Measurements from ENCODE around the gene PPP1R12C. TPM values are rescaled to one million over a fixed set of nuclear protein-coding genes. Genes with fewer than 3 reads are reported as not detected.

Gene PPP1R12C
- total RNA-seq, 1 experiment from 2014 or later: 158 TPM

Small RNA genes within 50 kb of the gene (microRNA-seq; reads per million reads assigned to microRNA genes)
- gene MIR7975 (ENCODE audit: unreplicated experiment): not detected

Other genes starting within 250 kb of the PPP1R12C start
- gene FCAR, start 243.4 kb downstream of the PPP1R12C start, total RNA-seq (2021; ENCODE audit: unreplicated experiment): not detected
- gene NCR1, start 211.5 kb downstream of the PPP1R12C start, total RNA-seq (2021; ENCODE audit: unreplicated experiment): not detected
- gene NLRP7, start 170.1 kb downstream of the PPP1R12C start, total RNA-seq (2021; ENCODE audit: unreplicated experiment): not detected
- gene NLRP2, start 151.3 kb downstream of the PPP1R12C start, total RNA-seq (2021; ENCODE audit: unreplicated experiment): 0.18 TPM
- gene GP6, start 79.4 kb downstream of the PPP1R12C start, total RNA-seq (2021; ENCODE audit: unreplicated experiment): 1.2 TPM
- gene RDH13, start 54.5 kb downstream of the PPP1R12C start, total RNA-seq (2021; ENCODE audit: unreplicated experiment): 37.8 TPM
- 11.0 TPM for gene EPS8L1, start 41.8 kb downstream of the PPP1R12C start, total RNA-seq (2021; ENCODE audit: unreplicated experiment)
- 116 TPM for gene TNNT1, start 31.6 kb upstream of the PPP1R12C start, total RNA-seq (2021; ENCODE audit: unreplicated experiment)
- 14.6 TPM for gene TNNI3, start 40.1 kb upstream of the PPP1R12C start, total RNA-seq (2021; ENCODE audit: unreplicated experiment)
- gene DNAAF3, start 49.0 kb upstream of the PPP1R12C start, total RNA-seq (2021; ENCODE audit: unreplicated experiment): 12.4 TPM
- 3.2 TPM for gene SYT5, start 62.7 kb upstream of the PPP1R12C start, total RNA-seq (2021; ENCODE audit: unreplicated experiment)
- gene PTPRH, start 91.9 kb upstream of the PPP1R12C start, total RNA-seq (2021; ENCODE audit: unreplicated experiment): 42.8 TPM
- 14.2 TPM for gene TMEM86B, start 111.1 kb upstream of the PPP1R12C start, total RNA-seq (2021; ENCODE audit: unreplicated experiment)
- 172 TPM for gene PPP6R1, start 141.4 kb upstream of the PPP1R12C start, total RNA-seq (2021; ENCODE audit: unreplicated experiment)
- gene HSPBP1, start 162.5 kb upstream of the PPP1R12C start, total RNA-seq (2021; ENCODE audit: unreplicated experiment): 84.2 TPM
- gene BRSK1, start 166.4 kb upstream of the PPP1R12C start, total RNA-seq (2021; ENCODE audit: unreplicated experiment): 7.9 TPM
- gene TMEM150B, start 207.7 kb upstream of the PPP1R12C start, total RNA-seq (2021; ENCODE audit: unreplicated experiment): not detected
- gene KMT5C, start 222.2 kb upstream of the PPP1R12C start, total RNA-seq (2021; ENCODE audit: unreplicated experiment): 30.6 TPM
- 5.6 TPM for gene COX6B2, start 237.1 kb upstream of the PPP1R12C start, total RNA-seq (2021; ENCODE audit: unreplicated experiment)
- gene GARIN5B, start 245.6 kb upstream of the PPP1R12C start, total RNA-seq (2021; ENCODE audit: unreplicated experiment): not detected